GM23338 (cell line): Measurements from ENCODE around the gene SLC25A12. TPM values are rescaled to one million over a fixed set of nuclear protein-coding genes. Genes with fewer than 3 reads are reported as not detected.

Source experiments
- ATAC-seq: fragments of 200-7000 bp; cut with Tn5 transposase; 3 replicates; pipeline ENCODE4 v1.9.1; 2020
- DNase-seq: peaks from one replicate; pipeline ENCODE4 v3.0.0-alpha.2; 2015; ENCODE audit warnings: low spot score
- H2AFZ ChIP-seq: fragments of 200-600 bp; sonication (generic); 2 replicates; pipeline ENCODE4 v1.8.0; 2016; ENCODE audit warnings: antibody characterized with exemption, mild to moderate bottlenecking, moderate library complexity
- H3F3A ChIP-seq: fragments of 200-600 bp; sonication (generic); replicated peaks from 2 replicates; pipeline ENCODE4 v1.8.0; 2017; ENCODE audit warnings: antibody characterized with exemption, mixed run types, low read depth
- H3K27ac ChIP-seq: fragments of 200-600 bp; sonication (generic); 2 replicates; pipeline ENCODE4 v1.6.1; 2016; ENCODE audit warnings: low read depth
- H3K27me3 ChIP-seq: fragments of 200-600 bp; sonication (generic); 2 replicates; pipeline ENCODE4 v1.8.0; 2016; ENCODE audit warnings: mild to moderate bottlenecking, mixed run types, moderate library complexity; ENCODE audit not compliant: insufficient read depth
- H3K36me3 ChIP-seq: fragments of 200-600 bp; sonication (generic); 2 replicates; pipeline ENCODE4 v1.8.0; 2016; ENCODE audit warnings: mild to moderate bottlenecking; ENCODE audit not compliant: insufficient read depth
- H3K4me1 ChIP-seq: fragments of 200-600 bp; sonication (generic); 2 replicates; pipeline ENCODE4 v1.8.0; 2016; ENCODE audit warnings: mild to moderate bottlenecking, moderate library complexity; ENCODE audit not compliant: insufficient read depth
- H3K4me2 ChIP-seq: fragments of 200-600 bp; sonication (generic); 2 replicates; pipeline ENCODE4 v1.7.1; 2017; ENCODE audit warnings: mixed run types
- H3K4me3 ChIP-seq: fragments of 200-600 bp; sonication (generic); 2 replicates; pipeline ENCODE4 v1.6.1; 2016; ENCODE audit warnings: mixed run types
- H3K79me2 ChIP-seq: fragments of 200-600 bp; sonication (generic); replicated peaks from 2 replicates; pipeline ENCODE4 v1.8.0; 2017; ENCODE audit warnings: mild to moderate bottlenecking; ENCODE audit not compliant: insufficient read depth
- H3K9me2 ChIP-seq: fragments of 200-600 bp; sonication (generic); 2 replicates; pipeline ENCODE4 v1.8.0; 2017; ENCODE audit not compliant: insufficient read depth
- H4K20me1 ChIP-seq: fragments of 200-600 bp; sonication (generic); replicated peaks from 2 replicates; pipeline ENCODE4 v1.8.0; 2017; ENCODE audit warnings: mild to moderate bottlenecking; ENCODE audit not compliant: insufficient read depth
- H3K27ac Mint-ChIP-seq: 2 replicates; pipeline ENCODE4 v1.8.0; 2020; ENCODE audit warnings: inconsistent platforms, mild to moderate bottlenecking, moderate library complexity, mixed read lengths
- H3K27me3 Mint-ChIP-seq: 3 replicates; pipeline ENCODE4 v1.8.0; 2022; ENCODE audit warnings: low read depth, mild to moderate bottlenecking, moderate library complexity, mixed read lengths, inconsistent platforms; ENCODE audit not compliant: insufficient read depth, poor library complexity
- H3K36me3 Mint-ChIP-seq: 3 replicates; pipeline ENCODE4 v1.8.0; 2021; ENCODE audit warnings: low read depth, mild to moderate bottlenecking, inconsistent platforms, moderate library complexity, mixed read lengths
- H3K4me1 Mint-ChIP-seq: 3 replicates; pipeline ENCODE4 v1.8.0; 2020; ENCODE audit warnings: mild to moderate bottlenecking, inconsistent platforms, mixed read lengths
- H3K4me3 Mint-ChIP-seq: 3 replicates; pipeline ENCODE4 v1.8.0; 2021; ENCODE audit warnings: moderate library complexity, mild to moderate bottlenecking, inconsistent platforms, mixed read lengths
- H3K9me3 Mint-ChIP-seq: 3 replicates; pipeline ENCODE4 v1.8.0; 2020; ENCODE audit warnings: moderate library complexity, mild to moderate bottlenecking, inconsistent platforms, mixed read lengths
- CREB1 ChIP-seq: fragments of 250-450 bp; sonication (Bioruptor Pico); IDR thresholded peaks from 2 replicates; pipeline ENCODE4 v1.5.0; 2020; ENCODE audit warnings: low read depth, mild to moderate bottlenecking, moderate library complexity
- ETS1 ChIP-seq: IDR thresholded peaks from 2 replicates; pipeline ENCODE4 v1.6.1; 2016; ENCODE audit warnings: antibody characterized with exemption
- EZH2phosphoT487 ChIP-seq: fragments of 200-600 bp; sonication (generic); IDR thresholded peaks from one replicate; pipeline ENCODE4 v1.8.1; 2018; ENCODE audit warnings: antibody characterized with exemption; ENCODE audit not compliant: unreplicated experiment
- POLR2AphosphoS5 ChIP-seq: IDR thresholded peaks from 2 replicates; pipeline ENCODE4 v1.6.1; 2016; ENCODE audit warnings: antibody characterized with exemption, low read depth
- STAT1 ChIP-seq: IDR thresholded peaks from one replicate; pipeline ENCODE4 v1.6.1; 2016; ENCODE audit warnings: antibody characterized with exemption; ENCODE audit not compliant: unreplicated experiment
- ZNF462 ChIP-seq: fragments of 250-450 bp; sonication (Bioruptor Pico); IDR thresholded peaks from 2 replicates; pipeline ENCODE4 v1.5.0; 2020; ENCODE audit warnings: mild to moderate bottlenecking, moderate library complexity
- polyA plus RNA-seq: library from polyadenylated mRNA; unstranded; fragments of >200 nt; fragmentation: Nextera tagmentation; extraction: Ambion mirVana; gene quantifications from 2 replicates; pipeline ENCODE4 v1.2.1, GENCODE V29; 2016
- total RNA-seq: library from RNA; depleted of rRNA; stranded (reverse); fragments of >200 nt; shearing (Covaris generic); gene quantifications from 2 replicates; pipeline ENCODE4 v1.2.3, GENCODE V29; 2014
- TF ChIP-seq, protein P1 (sequence below), 2 experiments: fragments of 200-600 bp in 1 of 2; sonication (generic) in 1 of 2; conservative IDR thresholded peaks; 2 replicates each; pipeline versions ENCODE4 v1.5.1 to v1.6.1; 2016 to 2017; ENCODE audit warnings: antibody characterized with exemption in 2 of 2, low read depth in 2 of 2, mild to moderate bottlenecking in 2 of 2, moderate library complexity in 1 of 2
- TF ChIP-seq, protein P2 (sequence below): IDR thresholded peaks from one replicate; pipeline ENCODE4 v1.6.1; 2018; ENCODE audit warnings: antibody characterized with exemption; ENCODE audit not compliant: unreplicated experiment

The SLC25A12 gene
- total and polyA plus RNA-seq, 2 experiments from 2014 or later = 4.8 to 14.8 TPM

GRCh38 chr2:171910494-171910893, 16.4 kb upstream of the SLC25A12 start:
- no peak overlapping the region for H3K27ac ChIP-seq
- H3K9me2 ChIP-seq = no peaks in the 10 kb centered on the region
- ATAC-seq (no peak), DNase-seq (no peak)
- H3K27me3 ChIP-seq = no peaks in the 10 kb centered on the region
- Mint-ChIP-seq H3K9me3 (no peaks in the 10 kb centered on the region; the same call in 2 of the 3 replicates), H3K36me3 (no peaks in the 10 kb centered on the region), H3K27me3 (no peaks in the 10 kb centered on the region), H3K4me3 (no peak overlapping the region), H3K27ac (no peak overlapping the region), H3K4me1 (no peaks in the 10 kb centered on the region)
- H3K4me3 ChIP-seq = no peak overlapping the region
- H3K36me3 ChIP-seq = no peaks in the 10 kb centered on the region
- no peaks in the 10 kb centered on the region for H3K4me1 ChIP-seq
- no peaks in the 10 kb centered on the region for H3K79me2 ChIP-seq
- H4K20me1 ChIP-seq = no peaks in the 10 kb centered on the region
- no peak overlapping the region for H2AFZ ChIP-seq
- TF ChIP-seq, protein P1, sequence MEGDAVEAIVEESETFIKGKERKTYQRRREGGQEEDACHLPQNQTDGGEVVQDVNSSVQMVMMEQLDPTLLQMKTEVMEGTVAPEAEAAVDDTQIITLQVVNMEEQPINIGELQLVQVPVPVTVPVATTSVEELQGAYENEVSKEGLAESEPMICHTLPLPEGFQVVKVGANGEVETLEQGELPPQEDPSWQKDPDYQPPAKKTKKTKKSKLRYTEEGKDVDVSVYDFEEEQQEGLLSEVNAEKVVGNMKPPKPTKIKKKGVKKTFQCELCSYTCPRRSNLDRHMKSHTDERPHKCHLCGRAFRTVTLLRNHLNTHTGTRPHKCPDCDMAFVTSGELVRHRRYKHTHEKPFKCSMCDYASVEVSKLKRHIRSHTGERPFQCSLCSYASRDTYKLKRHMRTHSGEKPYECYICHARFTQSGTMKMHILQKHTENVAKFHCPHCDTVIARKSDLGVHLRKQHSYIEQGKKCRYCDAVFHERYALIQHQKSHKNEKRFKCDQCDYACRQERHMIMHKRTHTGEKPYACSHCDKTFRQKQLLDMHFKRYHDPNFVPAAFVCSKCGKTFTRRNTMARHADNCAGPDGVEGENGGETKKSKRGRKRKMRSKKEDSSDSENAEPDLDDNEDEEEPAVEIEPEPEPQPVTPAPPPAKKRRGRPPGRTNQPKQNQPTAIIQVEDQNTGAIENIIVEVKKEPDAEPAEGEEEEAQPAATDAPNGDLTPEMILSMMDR (conservative IDR thresholded peaks at IDR 0.05; ENCODE audit: low read depth in 2 of 2) = no peak
- no peak overlapping the region for H3K4me2 ChIP-seq
- H3F3A ChIP-seq = no peaks in the 10 kb centered on the region

DNA sequence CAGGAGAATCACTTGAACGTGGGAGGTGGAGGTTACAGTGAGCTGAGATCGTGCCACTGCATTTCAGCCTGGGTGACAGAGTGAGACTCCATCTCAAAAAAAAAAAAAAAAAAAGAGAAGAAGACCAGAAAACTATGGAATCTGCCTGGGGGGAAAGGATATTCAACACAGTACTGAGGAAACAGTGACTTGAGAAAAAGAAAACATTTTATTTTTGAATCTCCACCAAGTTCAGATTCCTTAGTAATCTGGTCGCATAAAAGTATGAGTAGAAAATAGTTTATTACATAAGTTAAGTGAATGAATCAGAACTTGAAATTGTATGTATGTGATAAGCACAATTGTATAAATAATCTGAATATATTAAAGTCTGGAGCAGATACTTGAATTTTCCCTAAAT, 15.2 kb upstream of the SLC25A12 start:
- ATAC-seq (no peak), DNase-seq (no peak)
- Histone ChIP-seq H3K79me2 (no peaks in the 10 kb centered on the region), H2AFZ (no peak overlapping the region), H3K9me2 (no peaks in the 10 kb centered on the region), H3K4me3 (no peak overlapping the region), H3K4me1 (no peaks in the 10 kb centered on the region), H3F3A (no peaks in the 10 kb centered on the region), H3K27ac (no peak overlapping the region), H3K36me3 (no peaks in the 10 kb centered on the region), H3K4me2 (no peak overlapping the region), H3K27me3 (no peaks in the 10 kb centered on the region), H4K20me1 (no peaks in the 10 kb centered on the region)
- Mint-ChIP-seq H3K27ac (no peak overlapping the region), H3K27me3 (peaks cover 3% of the 10 kb centered on the region), H3K4me3 (no peak overlapping the region), H3K4me1 (no peaks in the 10 kb centered on the region), H3K36me3 (no peaks in the 10 kb centered on the region), H3K9me3 (no peaks in the 10 kb centered on the region; the same call in 2 of the 3 replicates)
- TF ChIP-seq CREB1 (CRISPR knock-in tag) (no peak), POLR2AphosphoS5 (no peak), ZNF462 (CRISPR knock-in tag) (no peak), ETS1 (no peak), STAT1 (no peak), EZH2phosphoT487 (no peak)
- TF ChIP-seq, protein P2, sequence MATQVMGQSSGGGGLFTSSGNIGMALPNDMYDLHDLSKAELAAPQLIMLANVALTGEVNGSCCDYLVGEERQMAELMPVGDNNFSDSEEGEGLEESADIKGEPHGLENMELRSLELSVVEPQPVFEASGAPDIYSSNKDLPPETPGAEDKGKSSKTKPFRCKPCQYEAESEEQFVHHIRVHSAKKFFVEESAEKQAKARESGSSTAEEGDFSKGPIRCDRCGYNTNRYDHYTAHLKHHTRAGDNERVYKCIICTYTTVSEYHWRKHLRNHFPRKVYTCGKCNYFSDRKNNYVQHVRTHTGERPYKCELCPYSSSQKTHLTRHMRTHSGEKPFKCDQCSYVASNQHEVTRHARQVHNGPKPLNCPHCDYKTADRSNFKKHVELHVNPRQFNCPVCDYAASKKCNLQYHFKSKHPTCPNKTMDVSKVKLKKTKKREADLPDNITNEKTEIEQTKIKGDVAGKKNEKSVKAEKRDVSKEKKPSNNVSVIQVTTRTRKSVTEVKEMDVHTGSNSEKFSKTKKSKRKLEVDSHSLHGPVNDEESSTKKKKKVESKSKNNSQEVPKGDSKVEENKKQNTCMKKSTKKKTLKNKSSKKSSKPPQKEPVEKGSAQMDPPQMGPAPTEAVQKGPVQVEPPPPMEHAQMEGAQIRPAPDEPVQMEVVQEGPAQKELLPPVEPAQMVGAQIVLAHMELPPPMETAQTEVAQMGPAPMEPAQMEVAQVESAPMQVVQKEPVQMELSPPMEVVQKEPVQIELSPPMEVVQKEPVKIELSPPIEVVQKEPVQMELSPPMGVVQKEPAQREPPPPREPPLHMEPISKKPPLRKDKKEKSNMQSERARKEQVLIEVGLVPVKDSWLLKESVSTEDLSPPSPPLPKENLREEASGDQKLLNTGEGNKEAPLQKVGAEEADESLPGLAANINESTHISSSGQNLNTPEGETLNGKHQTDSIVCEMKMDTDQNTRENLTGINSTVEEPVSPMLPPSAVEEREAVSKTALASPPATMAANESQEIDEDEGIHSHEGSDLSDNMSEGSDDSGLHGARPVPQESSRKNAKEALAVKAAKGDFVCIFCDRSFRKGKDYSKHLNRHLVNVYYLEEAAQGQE = no peak
